ENCODE measurements around the gene SF3A2.

- TF ChIP-seq CTCF (IDR thresholded peaks at IDR 0.05) (no peak), POLR2A (IDR thresholded peaks at IDR 0.05) (no peak)
These were observed 59.5 kb downstream of the SF3A2 start for GRCh38 chr19:2296141-2296540.
